KBM-7 (cell line): ENCODE measurements around the gene PHLDA3.
A peak's percentile ranks its signal among the peaks of the same experiment; 100 is the strongest.

Source experiments
- DNase-seq: peaks from one replicate; pipeline ENCODE4 v3.0.0-alpha.2; 2015
- in situ Hi-C: fragments of 300-500 bp; cut with MboI; formaldehyde crosslinking; loops from 2 replicates; pipeline ENCODE4 v1.14.3; 2020; ENCODE audit warnings: low sequenced_read_pairs, low pct_unique_long_range_greater_than_20kb, mixed read lengths

PHLDA3 gene

DNA sequence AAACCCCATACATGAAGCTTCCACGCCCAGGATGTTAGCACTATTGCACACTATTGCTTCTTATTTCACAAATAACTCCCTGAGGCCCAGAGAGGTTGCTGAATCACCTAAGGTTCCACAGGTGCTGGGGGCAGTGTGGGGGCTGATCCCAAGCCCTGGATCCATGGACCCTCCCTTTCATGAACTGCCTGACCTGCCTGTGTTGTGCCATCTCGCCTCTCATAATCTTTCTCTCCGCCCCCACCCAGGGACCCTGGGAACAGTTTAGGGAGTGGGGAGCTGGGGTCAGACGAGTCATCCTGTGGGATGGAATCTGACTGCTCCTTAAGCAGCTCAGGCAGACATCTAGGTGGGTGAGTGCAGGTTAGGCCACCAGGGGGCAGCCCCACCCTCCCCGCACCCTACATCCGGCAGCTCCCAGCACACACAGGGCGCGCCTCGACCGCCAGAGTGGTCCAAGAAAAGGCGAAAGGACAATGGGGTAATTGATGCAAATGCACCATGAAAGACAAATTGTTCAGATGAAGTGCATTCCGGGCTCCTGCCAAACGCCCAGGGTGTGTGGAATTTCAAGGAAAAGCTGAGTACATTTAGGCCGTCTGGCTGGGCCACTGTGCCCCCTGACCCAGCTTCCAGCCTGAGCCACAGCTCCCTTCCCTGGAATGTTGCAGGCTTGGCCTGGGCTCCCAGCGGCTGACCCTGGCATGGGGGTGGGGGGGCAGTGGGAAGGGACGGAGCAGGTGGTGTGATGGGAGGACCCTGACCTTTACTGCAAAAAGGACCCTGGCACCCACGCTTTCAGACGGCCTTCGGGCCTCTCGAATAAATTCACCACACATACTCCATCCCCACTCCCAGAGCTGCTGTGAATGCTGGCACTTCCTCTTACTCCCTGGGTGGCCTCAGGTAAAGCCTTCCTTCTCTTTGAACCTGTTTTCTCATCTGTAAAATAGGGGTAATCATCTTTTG is 20.8 kb downstream of the PHLDA3 start:
- in situ Hi-C loops, result no loop called here
- peak; percentile 77 for DNase-seq

DNA sequence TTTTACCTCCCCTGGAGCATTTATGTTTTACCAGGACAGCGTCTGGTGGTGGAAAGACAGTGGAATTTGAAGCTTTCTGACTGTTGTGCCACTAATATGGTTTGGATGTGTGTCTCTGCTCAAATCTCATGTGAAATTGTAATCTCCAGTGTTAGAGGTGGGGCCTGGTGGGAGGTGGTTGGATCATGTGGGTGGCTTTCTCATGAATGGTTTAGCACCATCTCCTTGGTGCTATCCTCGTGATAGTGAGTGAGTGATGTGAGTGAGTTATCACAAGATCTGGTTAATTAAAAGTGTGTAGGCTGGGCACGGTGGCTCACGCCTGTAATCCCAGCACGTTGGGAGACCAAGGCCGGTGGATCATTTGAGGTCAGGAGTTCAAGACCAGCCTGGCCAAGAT is 23.7 kb downstream of the PHLDA3 start:
- DNase-seq, result no peak
- in situ Hi-C loops, result no loop called here

DNA sequence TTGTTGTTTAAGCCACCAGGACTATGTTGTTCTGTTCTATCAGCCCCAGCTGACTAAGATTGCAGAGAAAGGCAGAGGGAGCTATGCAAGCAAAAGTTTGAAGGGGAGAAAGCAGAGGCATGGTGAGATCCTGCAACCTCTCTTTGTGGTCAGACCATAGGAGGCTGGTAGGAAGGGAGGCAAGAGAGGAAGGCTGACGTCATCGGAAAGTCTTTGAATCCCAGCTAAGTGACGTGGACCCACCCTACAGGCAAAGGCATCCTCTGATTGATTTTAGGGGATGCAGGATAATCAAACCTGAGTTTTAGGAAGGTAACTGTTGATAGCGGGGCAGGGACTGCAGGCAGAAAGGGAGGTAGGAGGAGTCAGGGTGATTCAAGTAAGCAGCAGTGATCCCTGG is 24.2 kb downstream of the PHLDA3 start:
- DNase-seq, result peak; percentile 63
- in situ Hi-C loops, result no loop called here

DNA sequence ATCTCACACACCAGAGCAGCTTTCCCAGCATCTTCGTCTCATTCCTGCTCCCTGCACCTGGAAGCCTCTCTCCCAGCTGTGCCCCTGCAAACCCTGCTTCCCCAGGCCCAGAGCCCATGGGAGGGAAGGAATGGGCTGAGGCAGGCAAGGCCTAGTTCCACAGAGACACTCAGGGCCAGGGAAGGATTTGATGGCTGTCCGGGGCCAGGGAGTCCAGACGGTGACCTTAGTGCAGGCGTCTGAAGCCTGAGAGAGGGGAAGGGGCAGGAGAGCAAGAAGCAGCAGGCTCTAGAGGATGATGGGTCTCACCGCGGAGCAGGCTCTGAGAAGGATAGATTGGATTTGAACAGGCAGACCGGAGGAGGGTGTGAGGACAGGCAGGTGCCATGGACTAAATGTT is 25.2 kb downstream of the PHLDA3 start:
- DNase-seq, result no peak
- in situ Hi-C loops, result no loop called here

GRCh38 chr1:201436969-201437368 is 32.0 kb downstream of the PHLDA3 start:
- in situ Hi-C loops, result no loop called here
- no peak for DNase-seq

DNA sequence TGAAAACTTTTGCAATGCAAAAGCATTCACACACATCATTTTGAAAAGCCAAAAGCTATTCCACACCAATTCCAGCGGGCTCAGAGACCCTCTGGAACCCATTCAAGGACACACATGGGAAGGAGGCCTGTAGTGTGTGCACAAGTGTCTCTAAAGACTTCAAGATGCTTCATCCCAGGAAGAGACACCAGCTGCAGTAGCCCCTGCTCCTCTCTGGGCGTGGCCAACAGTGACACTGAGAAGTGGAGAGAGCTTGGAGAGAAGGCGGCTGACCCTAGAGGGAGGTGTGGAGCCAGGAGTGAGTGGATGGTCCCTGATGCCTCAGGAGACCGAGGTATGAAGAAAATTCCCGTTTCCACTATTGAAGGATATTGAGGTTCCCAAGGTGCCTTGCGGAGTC is 32.6 kb downstream of the PHLDA3 start:
- peak; percentile 29 for DNase-seq
- in situ Hi-C loops, result no loop called here

GRCh38 chr1:201434266-201434665 is 34.7 kb downstream of the PHLDA3 start:
- DNase-seq, result no peak
- in situ Hi-C loops, result no loop called here

DNA sequence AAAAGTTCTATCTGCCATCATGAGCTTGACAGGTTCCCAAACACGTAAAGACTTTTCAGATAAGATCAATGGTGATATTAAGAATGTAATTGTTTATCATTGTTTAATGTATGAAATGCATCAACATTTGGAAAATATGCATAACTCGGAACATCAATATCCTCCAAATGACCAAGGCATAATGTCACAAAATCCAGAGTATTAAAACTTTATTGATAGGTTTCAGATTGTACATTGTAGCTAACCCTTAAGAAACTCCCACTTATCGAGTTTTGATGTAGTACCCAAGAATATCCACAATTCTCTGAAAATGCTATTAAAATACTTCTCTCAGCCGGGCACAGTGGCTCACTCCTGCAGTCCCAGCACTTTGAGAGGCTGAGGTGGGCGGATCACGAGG is 35.4 kb downstream of the PHLDA3 start:
- DNase-seq, result no peak
- in situ Hi-C loops, result no loop called here

DNA sequence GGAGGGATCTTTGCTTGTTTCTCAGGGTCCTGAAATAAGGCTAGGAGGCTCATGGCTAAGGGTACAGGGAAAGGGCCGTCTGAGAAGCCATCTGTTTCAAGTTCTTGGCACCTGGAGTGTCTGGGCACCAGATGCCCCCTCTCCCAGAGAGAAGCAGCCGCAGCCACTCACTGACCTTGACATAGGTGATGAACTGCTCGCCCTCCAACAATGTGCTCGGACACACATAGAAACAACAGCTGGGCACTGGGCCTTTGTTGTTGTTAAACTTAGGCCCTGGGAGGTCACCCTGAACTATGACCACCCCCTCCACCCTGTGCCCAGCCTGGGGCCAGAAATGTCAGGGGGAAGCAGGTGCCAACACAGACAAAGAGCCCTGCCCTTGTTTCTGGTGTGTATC is 38.2 kb downstream of the PHLDA3 start:
- in situ Hi-C loops, result no loop called here

DNA sequence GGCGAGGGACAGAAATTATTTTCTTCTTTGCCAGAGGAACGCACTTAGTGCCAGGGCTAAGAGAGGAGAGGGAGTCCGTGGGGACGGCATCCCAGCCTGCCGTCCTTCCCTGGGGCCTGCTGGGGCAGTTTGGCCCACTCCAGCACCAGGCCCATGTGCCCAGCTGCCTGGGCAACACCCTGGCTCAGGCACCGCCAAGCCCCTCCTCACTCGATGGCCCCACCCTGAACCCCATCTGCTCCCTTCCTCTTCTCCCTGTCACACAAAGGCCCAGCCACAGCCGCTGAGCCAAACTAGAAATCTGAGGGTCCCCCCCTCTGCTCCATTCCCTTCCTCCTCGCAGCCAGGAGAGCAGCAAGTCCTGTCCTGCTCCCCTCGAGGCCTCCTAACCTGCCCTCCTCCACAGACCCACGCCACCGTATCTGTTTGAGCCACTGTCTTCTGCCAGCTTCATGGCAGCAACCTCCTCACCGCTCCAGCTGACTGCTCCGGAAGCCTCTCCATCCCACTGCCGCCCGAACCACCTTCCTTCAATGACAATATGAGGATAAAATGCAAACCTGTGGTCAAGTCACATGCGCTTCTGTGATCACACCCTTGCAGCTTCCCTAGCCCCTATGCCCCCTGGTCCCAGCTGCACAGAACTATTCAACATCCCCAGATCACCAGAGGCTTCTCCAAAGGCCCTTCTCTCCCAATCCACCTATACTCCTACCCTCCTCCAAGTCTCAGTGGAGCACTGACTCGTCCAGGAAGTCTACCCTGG is 39.1 kb downstream of the PHLDA3 start:
- DNase-seq, result no peak
- in situ Hi-C loops, result no loop called here

More for the DNA sequence above, 38.2 kb downstream of the PHLDA3 start:
- DNase-seq, result no peak

- in situ Hi-C loops, result no loop called here
These were observed 41.0 kb downstream of the PHLDA3 start for GRCh38 chr1:201427963-201428362.

GRCh38 chr1:201426479-201427310 is 42.3 kb downstream of the PHLDA3 start:
- no peak for DNase-seq
- in situ Hi-C loops, result no loop called here

More at GRCh38 chr1:201427963-201428362, 41.0 kb downstream of the PHLDA3 start:
- DNase-seq, result no peak

DNA sequence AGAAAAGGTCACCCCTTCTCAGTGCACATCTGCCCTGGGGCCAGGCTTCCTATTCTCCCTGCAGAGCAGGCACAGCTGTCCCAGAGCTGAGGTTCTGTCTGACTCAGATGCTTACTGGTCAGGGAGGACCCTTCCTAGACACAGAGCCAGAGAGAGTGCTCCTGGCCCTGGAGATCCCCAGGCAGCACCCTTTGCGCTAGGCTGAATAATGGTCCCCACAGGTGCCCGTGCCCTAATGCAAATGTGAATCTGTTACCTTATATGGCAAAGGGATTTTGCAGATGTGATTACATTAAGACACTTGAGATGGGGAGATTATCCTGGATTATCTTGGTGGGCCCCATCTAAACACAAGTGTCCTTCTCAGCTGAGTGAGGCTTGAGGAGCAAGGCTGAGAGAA is 44.8 kb downstream of the PHLDA3 start:
- in situ Hi-C loops, result no loop called here

GRCh38 chr1:201423655-201424054 is 45.3 kb downstream of the PHLDA3 start:
- no peak for DNase-seq
- in situ Hi-C loops, result no loop called here

More for the DNA sequence above, 44.8 kb downstream of the PHLDA3 start:
- DNase-seq, result no peak

- in situ Hi-C loops, result no loop called here
- no peak for DNase-seq
These were observed 46.5 kb downstream of the PHLDA3 start for GRCh38 chr1:201422436-201423030.

DNA sequence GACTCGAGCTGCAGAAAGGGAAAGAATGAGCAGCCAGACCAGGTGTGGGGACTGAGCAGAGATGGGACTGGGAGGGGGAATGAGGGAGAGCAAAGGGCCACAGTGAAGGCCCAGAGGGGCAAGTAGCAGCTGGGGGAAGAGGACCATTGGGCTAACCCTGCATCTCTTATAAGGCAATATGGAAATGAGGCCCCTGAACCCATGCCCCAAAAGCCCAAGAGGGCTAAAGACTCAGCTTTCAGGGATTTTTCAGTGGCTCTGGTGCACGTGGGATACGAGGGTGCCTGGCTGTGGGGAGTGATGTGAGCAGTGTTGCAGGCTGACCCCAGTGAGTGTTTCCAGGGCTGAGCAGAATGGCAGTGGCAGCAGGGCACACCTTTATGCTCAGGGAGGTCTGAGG is 47.0 kb downstream of the PHLDA3 start:
- no peak for DNase-seq
- in situ Hi-C loops, result no loop called here

- in situ Hi-C loops, result no loop called here
- no peak for DNase-seq
These were observed 47.9 kb downstream of the PHLDA3 start for GRCh38 chr1:201421041-201421440.

DNA sequence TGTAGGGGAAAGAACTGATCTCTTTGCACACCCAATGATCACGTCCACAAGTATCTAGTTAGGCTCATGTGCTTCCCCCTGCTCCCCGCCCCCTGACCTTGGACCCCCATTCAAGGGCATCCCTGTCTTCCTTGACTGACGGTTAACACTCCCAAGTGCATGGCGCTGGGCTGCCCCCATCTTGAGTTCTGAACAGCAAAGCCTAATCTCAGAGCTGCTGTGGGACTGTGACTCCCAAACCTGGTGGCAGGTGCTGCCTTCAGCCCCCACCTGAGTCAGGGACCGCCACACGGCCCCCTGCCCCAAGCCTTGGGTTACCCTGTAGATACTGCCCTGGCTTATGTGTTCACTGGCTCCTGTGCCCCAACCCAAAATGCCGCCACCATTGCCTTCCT is 48.4 kb downstream of the PHLDA3 start:
- no peak for DNase-seq
- in situ Hi-C loops, result no loop called here
